ENCODE data around the gene SFI1.

DNA sequence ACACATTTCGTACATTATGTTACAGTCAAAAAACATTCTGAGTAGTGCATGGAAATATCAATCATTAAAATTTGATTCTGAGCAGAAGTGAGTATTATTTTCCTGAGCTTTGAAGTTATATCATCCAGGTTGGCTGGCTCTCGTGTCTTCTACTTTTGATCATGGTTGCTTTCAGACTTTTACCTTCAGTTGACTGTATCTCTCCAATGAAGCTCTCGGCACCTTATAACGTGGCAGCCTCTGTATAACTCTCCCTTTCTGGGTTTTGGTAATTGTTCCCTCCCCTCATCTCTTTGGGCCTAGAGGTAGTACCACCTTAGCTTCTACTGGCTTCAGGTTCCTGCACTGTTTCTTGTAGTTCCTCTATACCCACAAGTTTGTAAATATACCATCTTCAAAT is 12.2 kb downstream of the SFI1 start:
- TF ChIP-seq EZH2 (IDR thresholded peaks at IDR 0.05; ENCODE audit: insufficient read depth, poor library complexity, severe bottlenecking) = no peak
- no peak for TF ChIP-seq EZH2phosphoT487 (IDR thresholded peaks at IDR 0.05; ENCODE audit: insufficient read depth, low read depth)
